ENCODE results near the gene ARSG. TPM values are rescaled to one million over a fixed set of nuclear protein-coding genes. Genes with fewer than 3 reads are reported as not detected.

Gene ARSG
- total and polyA plus RNA-seq, 2 of the 8 experiments (the other 6 are each of a cell fraction or from before 2014, with no cell fraction given), result 3.3 to 4.0 TPM

DNA sequence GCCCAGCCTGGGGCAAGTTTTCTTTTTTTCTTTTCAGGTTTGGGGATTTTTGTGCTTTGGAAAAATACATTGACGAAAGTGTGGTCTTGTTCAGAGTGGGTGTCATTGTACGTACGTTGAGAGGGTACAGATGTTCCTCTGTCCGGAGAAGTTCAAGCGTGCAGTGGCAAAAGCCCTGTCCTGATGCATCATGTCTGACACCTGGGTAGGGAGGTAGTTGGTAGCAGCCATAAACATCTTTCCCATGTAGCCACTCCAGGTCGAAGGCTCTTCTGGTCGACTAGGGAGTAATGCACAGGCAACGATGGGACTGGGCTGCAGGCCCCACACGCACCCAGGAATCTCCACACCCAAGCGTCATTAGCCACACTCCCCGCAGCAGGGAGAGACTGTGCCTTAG, 138.6 kb downstream of the ARSG start (continued):
- TF ChIP-seq TEAD4 (IDR thresholded peaks at IDR 0.05; ENCODE audit: low read depth, low read length), result no peak
- no peak for TF ChIP-seq HDAC2 (IDR thresholded peaks at IDR 0.05; ENCODE audit: borderline replicate concordance in 1 of 2, low read depth in 2 of 2, low read length in 2 of 2)
- no peak for TF ChIP-seq CHD1 (IDR thresholded peaks at IDR 0.05; ENCODE audit: low read depth, low read length)
- no peak for TF ChIP-seq POLR2A (IDR thresholded peaks at IDR 0.05; ENCODE audit: control extremely low read depth in 1 of 2, low read depth in 2 of 2, low read length in 2 of 2)
- no peak for TF ChIP-seq BACH1 (IDR thresholded peaks at IDR 0.05; ENCODE audit: low read length)
- TF ChIP-seq, protein P1, sequence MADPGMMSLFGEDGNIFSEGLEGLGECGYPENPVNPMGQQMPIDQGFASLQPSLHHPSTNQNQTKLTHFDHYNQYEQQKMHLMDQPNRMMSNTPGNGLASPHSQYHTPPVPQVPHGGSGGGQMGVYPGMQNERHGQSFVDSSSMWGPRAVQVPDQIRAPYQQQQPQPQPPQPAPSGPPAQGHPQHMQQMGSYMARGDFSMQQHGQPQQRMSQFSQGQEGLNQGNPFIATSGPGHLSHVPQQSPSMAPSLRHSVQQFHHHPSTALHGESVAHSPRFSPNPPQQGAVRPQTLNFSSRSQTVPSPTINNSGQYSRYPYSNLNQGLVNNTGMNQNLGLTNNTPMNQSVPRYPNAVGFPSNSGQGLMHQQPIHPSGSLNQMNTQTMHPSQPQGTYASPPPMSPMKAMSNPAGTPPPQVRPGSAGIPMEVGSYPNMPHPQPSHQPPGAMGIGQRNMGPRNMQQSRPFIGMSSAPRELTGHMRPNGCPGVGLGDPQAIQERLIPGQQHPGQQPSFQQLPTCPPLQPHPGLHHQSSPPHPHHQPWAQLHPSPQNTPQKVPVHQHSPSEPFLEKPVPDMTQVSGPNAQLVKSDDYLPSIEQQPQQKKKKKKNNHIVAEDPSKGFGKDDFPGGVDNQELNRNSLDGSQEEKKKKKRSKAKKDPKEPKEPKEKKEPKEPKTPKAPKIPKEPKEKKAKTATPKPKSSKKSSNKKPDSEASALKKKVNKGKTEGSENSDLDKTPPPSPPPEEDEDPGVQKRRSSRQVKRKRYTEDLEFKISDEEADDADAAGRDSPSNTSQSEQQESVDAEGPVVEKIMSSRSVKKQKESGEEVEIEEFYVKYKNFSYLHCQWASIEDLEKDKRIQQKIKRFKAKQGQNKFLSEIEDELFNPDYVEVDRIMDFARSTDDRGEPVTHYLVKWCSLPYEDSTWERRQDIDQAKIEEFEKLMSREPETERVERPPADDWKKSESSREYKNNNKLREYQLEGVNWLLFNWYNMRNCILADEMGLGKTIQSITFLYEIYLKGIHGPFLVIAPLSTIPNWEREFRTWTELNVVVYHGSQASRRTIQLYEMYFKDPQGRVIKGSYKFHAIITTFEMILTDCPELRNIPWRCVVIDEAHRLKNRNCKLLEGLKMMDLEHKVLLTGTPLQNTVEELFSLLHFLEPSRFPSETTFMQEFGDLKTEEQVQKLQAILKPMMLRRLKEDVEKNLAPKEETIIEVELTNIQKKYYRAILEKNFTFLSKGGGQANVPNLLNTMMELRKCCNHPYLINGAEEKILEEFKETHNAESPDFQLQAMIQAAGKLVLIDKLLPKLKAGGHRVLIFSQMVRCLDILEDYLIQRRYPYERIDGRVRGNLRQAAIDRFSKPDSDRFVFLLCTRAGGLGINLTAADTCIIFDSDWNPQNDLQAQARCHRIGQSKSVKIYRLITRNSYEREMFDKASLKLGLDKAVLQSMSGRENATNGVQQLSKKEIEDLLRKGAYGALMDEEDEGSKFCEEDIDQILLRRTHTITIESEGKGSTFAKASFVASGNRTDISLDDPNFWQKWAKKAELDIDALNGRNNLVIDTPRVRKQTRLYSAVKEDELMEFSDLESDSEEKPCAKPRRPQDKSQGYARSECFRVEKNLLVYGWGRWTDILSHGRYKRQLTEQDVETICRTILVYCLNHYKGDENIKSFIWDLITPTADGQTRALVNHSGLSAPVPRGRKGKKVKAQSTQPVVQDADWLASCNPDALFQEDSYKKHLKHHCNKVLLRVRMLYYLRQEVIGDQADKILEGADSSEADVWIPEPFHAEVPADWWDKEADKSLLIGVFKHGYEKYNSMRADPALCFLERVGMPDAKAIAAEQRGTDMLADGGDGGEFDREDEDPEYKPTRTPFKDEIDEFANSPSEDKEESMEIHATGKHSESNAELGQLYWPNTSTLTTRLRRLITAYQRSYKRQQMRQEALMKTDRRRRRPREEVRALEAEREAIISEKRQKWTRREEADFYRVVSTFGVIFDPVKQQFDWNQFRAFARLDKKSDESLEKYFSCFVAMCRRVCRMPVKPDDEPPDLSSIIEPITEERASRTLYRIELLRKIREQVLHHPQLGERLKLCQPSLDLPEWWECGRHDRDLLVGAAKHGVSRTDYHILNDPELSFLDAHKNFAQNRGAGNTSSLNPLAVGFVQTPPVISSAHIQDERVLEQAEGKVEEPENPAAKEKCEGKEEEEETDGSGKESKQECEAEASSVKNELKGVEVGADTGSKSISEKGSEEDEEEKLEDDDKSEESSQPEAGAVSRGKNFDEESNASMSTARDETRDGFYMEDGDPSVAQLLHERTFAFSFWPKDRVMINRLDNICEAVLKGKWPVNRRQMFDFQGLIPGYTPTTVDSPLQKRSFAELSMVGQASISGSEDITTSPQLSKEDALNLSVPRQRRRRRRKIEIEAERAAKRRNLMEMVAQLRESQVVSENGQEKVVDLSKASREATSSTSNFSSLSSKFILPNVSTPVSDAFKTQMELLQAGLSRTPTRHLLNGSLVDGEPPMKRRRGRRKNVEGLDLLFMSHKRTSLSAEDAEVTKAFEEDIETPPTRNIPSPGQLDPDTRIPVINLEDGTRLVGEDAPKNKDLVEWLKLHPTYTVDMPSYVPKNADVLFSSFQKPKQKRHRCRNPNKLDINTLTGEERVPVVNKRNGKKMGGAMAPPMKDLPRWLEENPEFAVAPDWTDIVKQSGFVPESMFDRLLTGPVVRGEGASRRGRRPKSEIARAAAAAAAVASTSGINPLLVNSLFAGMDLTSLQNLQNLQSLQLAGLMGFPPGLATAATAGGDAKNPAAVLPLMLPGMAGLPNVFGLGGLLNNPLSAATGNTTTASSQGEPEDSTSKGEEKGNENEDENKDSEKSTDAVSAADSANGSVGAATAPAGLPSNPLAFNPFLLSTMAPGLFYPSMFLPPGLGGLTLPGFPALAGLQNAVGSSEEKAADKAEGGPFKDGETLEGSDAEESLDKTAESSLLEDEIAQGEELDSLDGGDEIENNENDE (IDR thresholded peaks at IDR 0.05; ENCODE audit: insufficient replicate concordance, low read length), result no peak
- no peak for TF ChIP-seq MAFK (IDR thresholded peaks at IDR 0.05; ENCODE audit: low read depth, low read length)

All from H1 (cell line).